NK-92 (cell line): ENCODE measurements around the gene RASA2.
"Not testable (repeated sequence)": the region's sequence is repeated elsewhere in the genome, so short reads cannot be mapped to it uniquely, and the experiment has no call there.

Source experiments
- DNase-seq: peaks from one replicate; lab custom pipeline; 2025; ENCODE audit not compliant: unreplicated experiment; lab: John Stamatoyannopoulos, UW

RASA2 gene

DNA sequence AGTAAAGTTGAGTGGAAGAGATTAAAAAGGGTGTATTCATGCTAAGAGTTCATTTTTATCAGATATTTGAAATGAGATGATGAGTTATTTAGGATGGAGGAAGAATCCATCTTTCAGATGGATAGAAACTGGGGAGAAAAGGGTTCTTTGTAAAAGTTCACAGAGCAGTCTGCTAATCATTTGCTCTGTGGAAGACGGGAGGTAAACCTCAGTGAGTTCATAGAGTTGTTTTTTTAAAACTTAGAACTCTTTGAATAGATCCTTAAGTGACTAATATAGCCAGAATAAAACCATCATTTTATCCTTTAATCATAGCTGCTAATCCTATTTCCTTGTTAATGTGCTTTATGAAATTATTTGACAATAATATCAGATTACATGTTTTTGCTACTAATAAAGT lies 5.1 kb downstream of the RASA2 start:
- no peak for DNase-seq

DNA sequence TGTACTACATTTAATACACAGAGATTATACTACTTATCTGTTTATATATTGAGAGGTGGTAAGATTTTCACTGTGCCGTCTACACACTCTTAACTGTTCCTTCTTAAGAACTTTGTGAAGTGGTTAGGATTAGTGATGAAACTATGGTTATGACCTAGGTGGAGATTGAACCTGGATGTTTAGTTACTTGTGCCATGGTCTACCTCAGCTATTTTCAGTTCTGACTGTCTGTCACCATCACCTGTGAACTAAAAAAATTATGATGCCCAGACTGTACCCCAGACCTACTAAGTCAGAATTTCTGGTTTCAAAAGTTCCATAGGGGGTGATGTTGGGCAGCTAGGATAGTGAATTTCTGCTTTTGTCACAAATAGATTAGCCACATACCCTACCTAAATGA lies 6.4 kb downstream of the RASA2 start:
- DNase-seq = no peak

DNA sequence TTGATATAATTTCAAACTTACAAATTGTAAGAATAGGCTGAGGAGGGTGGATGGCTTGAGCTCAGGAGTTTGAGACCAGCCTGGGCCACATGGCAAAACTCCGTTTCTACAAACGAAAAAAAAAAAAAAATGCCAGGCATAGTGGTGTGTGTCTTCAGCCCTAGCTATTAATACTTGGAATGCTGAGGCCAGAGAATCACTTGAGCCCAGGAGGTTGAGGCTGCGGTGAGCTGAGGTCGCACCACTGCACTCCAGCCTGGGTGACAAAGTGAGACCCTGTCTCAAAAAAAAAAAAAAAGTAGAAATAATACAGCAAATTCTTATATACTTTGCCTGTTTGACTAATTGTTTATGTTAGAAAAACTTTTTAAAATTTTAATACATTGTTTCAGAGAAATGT lies 10.8 kb downstream of the RASA2 start:
- not testable (repeated sequence) for DNase-seq

DNA sequence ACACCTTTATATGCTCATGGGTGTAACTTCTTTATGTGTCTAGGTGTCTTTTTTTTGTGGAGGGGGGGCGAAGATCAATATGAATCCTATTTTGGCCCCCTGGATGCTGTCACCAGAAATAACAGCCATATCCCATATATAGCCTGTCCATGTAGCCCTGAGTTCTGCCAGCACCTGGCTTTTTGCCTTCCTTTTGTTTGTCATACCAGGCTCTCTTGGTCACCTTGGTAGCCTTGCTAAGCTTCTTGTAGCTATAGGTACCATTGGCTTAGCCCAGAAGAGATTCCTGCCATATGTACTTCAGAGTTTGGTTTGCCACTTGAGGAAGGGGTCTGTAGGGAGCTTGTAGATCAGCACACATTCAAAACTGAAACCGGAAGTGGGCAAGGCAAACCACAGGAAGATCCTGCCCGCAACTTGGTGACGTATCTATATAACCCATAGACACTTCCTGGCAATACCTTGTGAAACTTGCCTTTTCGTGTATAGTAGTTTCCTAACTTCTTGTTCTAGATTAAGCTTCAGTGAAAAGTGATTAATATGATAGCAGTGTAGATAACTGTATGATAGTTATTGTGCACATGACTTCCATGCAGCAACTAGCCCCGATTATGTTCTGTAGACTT lies 11.9 kb downstream of the RASA2 start:
- DNase-seq = peak; percentile 80

DNA sequence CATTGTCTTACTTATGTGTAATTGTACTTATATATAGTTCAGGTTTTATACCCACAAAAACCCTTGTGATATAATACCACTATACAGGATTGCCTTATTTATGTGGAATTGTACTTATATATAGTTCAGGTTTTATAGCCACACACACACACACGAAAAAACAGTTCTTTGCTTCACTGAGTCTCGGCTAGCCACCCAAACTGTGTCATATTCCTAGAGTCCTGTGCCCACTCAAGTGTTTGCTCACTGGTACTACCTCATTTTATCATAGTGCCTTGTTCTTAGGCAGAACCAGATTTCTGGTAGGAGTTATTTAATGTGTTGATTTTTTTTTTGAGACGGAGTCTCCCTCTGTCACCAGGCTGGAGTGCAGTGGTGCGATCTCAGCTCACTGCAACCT lies 12.5 kb downstream of the RASA2 start:
- DNase-seq = no peak

DNA sequence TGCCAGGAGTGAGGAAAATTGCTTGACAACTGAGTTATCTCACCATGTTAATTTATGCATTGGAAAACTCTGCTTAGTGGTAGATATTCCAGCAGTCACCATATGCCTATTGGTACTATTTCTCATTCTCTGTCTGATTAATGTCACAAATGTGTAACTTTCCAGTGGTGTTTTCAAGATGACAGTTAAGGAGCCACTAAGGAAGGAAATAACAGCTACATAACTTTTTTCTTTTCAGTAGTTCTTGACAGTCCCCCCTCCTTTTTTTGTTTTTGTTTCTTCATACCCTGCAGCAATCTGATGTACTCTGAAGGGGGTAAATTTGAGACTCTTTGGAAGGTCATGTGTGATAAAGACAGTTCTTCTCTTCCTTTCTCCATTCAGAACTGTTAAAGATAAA lies 13.1 kb downstream of the RASA2 start:
- DNase-seq = no peak

DNA sequence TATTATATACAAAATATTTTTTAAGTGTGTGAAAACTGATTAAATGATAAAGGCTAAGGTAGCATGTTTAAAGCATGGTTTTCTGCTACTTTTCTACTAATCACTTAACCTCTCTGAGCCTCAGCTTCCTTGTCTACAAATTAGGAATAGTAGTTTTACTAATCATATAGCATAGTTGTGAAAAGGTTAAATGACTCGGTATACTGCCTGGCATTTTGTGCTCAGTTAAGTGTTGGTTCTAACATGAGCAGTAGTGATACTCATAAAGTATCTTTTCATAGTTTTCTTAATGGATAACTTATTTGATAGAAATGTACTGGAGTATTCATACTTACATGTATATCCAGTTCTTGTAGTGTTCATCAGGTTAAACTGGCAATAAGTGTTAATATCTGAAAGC lies 13.6 kb downstream of the RASA2 start:
- no peak for DNase-seq

DNA sequence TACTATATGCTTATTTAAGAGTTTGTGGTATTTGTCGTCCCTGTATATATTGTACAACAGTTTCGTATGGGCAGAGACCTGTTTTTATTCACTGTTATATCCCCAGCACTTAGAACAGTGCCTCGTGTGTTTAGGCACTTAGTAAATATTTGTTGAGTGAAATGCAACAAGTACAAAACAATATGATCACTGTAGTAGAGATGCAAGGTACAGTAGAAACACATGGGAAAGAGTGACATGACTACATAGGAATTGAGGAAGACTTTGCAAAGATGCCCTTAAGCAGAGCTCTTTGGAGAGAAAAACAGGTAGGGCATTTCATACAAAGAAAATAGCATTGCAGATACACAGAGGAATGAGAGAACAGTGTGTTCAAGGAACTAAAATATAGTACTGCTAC lies 18.3 kb downstream of the RASA2 start:
- DNase-seq = no peak

DNA sequence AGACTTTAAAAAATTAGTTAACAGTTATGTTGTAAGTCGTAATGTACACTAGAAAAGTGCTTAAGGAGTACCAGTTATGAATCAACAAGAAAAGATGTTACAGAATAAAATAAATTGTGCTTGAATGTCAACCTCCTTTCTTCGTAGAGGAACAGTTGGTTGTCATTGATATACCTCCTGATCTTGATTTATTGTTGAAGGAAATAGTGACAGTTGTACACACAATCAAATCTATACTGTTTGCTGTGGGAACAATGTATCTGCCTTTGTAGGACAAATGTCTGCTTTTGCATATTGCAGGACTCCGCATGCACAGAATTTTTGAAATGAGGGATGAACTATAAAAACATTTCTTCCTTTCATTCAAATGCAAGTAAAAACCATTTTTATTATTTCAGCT lies 19.2 kb downstream of the RASA2 start:
- DNase-seq = no peak

DNA sequence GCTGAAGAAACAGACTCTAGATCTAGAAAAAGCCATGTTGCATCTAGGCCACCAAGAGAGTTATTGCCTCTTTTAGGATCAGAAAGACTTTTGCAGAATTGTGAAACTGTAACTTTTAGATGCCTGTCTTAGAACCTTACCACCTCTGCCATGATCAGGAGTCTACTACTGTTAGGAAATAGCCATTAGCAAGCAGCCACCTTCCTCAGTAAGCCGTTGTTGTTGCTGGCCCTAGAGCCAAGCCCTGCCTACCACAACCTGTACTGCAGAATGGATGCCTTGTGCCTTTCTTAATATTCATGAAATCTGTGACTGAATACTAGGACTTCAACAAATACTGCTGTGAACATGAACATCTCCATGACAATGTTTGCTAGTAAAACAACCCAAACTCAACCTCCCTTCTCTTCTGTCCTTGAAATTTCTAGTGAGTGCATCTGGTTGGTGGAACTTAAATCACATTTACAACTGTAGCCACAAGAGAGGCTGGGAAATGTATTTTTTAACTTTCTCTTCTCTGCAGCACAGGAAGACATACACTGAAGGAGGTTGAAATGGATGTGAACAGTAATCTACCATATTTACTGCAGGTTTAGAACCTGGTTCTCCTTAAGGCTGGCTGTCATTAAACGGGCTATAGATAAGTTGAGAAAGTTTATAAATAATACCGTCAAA lies 20.7 kb downstream of the RASA2 start:
- no peak for DNase-seq

DNA sequence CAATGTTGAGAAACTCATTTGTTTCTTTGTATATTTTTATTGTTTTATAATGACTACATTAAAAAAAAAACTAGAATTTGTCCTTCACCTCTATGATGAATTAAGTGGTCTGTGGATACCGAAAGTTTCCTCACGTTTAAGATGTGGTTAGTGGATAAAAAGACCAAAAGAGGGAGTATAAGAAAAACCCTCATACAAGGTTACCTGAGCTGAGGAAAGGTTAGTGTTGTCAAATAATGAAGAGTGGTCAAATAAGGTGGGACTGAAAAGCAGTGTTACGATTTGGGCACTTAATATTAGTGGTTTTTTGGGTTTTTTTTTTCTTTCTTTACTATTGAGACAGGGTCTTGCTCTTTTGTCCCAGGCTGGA lies 21.2 kb downstream of the RASA2 start:
- DNase-seq = no peak

DNA sequence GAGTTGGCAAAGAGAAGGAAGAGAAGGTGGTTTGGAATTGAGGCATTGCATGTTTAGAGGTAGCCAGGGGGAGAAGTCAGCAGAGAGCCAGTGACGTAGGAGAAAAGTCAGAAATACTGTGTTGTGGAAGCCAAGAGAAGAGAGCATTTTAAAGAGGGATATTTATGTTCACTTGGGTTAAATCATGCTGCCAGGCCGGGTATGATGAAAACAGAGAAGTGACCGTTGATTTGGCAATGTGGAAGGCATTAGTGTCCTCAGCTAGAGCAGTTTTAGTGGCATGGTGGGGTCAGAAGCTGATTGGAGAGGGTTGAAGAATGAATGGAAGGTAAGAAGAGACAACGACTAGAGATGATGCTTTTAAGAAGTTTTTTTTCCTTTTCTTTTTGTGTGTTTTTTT lies 24.5 kb downstream of the RASA2 start:
- no peak for DNase-seq

DNA sequence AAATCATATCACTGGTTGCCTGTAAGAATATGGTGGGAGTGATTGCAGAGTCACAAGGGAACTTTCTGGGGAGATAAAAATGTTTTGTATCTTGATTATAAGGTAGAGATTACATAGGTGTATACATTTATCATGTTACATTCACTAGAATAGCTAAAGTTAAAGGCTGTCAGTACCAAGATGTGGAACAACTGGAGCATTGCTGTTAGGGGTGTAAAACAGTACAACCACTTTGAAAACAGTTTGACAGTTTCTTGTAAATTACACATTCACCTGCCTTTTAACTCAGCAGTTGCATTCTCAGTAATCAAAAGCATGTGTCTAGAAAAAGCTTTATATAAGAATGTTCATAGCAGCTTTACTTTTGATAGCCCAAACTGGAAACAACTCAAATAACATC lies 27.6 kb downstream of the RASA2 start:
- DNase-seq = no peak

DNA sequence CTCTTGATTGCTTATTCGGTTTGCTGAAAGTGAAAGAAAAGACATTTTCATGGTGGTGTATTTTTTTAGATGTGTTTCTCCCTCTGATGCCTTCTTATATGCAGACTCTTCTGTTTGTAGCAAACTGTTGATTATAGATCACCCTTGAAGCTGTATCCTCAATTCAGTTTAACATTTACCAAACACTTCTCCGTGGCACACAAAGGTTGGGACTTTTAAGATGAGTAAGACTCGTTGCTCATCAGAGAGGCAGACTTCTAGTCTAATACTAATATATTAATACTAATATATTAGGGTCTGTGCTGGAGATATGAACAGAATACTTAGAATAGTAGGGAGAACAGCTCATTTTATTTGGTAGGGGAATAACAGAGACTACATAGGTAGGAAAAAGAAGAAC lies 32.8 kb downstream of the RASA2 start:
- DNase-seq = no peak

DNA sequence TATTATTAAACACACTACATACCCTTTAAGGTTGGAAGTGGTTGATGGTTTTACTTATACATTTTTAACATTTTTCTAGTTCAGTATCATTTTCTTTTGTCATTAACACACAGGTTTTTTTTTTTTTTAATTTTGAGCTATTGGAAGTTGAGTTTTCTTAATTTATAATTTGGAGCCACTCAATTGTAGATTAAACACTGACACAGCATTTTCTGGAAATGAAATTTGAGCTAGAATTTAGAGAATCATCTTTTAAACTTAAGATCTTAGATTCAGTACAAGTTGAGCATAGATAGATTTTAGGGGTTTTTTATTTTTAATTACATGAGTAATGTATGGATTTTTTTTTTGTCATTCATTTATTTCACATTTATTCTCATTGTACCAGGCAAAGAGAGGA lies 35.0 kb downstream of the RASA2 start:
- DNase-seq = no peak

DNA sequence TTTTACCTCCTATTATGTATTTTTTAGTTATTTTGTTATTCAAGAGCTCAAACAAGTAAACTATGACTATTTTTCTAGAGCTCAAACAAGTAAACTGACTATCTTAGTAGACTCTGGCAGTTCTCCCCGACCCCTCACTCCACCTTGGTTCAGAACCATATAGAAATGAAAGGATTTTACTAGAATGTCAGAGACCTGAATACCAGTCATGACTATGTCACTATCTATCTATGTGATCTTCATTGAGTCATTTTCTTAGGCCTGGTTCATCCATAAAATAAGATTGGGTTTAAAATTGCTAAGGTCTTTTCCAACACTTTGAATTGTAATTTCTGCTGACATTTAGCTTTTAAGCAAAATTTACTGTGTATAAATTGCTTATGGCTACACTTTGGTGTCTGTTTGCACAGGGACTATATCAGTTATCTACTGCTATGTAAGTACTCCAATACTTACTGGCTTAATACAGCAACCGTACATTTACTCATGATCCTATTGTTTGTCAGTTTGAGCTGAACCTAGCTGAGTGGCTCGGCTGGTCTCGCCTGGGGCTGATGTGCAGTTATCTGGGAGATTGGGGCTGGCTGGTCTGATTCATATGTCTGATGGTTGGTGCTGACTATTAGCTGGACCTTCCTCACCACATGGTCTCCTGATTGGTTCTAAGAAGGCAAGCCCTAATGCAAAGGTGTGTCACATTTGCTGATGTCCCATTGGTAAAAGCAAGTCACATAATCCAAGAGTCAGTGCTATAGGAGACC lies 37.0 kb downstream of the RASA2 start:
- no peak for DNase-seq

DNA sequence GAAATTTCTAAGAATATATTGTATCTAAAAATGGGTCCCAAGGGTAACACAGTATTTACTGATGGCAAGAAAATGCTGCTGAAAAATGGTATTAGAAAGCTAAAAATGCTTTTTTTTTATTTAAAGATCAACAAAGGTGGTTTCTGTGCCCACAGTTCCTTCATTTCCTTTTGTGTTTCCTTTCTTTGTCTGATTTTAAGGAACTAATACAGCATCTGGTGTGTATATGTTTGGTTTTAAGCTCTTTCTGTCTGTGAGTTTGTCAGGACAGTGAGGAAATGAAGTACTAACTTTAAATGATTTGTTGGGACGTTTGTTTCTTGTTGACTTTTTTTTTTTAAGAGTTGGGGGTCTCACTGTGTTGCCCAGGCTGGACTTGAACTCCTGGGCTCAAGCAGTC lies 38.2 kb downstream of the RASA2 start:
- DNase-seq = no peak

DNA sequence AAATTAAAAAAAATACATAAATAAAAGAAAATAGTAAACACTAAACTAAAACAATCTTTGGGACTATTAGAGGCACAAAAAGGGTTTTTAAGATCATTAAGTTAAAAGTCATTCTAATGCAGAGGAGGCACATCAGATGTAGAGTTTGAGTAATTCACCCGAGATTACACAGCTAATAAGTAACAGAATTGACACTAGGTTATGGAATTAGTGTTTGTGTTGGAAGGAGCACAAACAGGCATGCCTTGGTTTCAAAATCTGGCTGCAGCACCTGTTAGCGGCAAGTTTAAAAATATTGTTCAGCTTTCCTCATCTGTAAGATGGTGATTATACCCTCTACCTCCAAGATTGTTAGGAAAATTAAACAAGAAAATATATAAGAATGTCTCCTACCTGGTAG lies 39.0 kb downstream of the RASA2 start:
- DNase-seq = no peak

DNA sequence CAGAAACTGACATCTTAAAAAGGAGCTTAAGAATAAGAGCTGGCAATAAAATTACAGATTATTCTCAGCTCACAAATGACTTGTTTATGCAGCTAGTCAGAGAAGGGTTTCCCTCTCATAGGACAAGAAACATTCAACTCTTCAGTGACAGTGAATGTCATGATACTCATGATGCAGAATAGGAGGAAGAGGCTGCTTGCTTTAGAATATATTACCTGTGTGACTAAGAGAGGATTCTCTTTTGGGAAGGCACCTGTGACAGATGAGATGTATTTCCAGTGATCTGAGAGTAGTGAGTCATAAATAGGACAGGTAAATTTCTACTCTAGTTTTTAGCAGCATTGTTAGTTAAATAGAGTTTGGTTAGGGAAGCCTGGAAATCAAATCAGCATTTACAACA lies 39.9 kb downstream of the RASA2 start:
- DNase-seq = no peak

DNA sequence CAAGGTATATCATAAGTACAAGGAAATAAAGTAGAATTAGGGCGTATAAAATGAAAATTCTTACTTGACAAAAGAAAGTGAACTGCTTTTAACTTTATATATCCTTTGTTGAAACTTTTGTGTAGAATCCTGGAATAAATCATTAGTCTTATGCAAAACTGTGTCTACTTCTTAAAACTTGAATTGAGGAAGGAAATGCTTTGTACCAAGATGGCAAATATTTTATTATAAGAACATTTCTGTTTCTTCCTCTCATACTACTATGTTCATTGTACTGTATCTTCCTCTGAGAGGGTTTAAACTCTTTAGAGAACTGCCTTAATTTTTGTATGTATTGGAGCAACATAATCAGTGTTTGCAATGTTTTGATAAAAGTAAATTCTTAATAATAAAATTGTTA lies 42.0 kb downstream of the RASA2 start:
- DNase-seq = no peak

DNA sequence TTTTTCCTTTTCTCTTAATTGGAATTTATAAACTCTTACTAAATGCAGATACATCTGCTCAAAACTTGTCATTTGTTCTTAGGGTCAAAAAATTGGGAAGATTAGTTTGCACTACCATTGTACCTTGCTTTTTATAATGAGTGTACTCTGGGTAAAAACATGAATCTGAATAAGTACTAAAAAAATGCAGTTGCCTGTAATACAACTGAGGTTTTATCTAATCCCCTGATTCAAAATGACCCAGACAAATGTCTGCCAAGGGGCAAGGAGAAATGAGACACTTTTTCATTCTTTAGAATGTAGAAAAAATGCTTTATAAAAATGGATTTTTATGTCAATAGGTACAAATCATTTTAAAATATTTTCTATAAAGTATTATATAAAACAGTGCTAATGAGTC lies 42.4 kb downstream of the RASA2 start:
- DNase-seq = no peak

DNA sequence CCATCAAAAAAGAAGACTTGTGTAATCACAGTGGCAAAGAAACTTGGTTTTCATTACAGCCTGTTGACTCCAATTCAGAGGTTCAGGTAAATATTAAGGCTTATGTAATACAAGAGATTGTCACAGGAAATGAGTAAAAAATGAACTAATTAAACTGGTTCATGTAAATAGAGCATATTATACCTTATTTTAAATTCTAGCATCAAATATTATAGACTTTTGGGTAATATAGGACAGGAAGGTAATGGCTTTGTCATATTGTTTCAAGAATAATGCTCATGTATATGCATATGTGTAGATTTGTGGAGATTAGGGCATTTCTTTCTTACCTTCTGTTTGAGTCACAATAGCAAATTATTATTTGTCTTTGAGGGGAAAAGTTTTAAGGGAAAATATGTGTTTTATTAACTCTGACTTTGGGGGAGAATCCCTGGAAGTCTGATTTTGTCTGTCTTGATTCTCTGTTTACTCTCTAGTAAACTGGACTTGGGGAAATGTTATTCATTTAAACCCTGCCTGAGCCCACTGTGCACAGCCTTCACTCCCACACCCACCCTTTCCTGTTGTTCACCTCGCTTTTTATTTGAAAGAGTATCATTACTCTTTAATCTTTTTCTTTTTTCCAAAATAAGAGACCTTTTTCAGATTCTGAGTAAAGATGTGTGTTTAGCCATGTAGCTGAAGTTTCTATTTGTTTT lies 43.0 kb downstream of the RASA2 start:
- no peak for DNase-seq
